Neural progenitor cell (in vitro differentiated cells): ENCODE results near the gene HNRNPCL1. TPM values are rescaled to one million over a fixed set of nuclear protein-coding genes. Genes with fewer than 3 reads are reported as not detected.

ENCODE experiments used
- total RNA-seq: library from RNA; depleted of rRNA; stranded (reverse); fragments of >200 nt; gene quantifications from 2 replicates; pipeline ENCODE4 v1.2.3, GENCODE V29; 2015; ENCODE audit warnings: low replicate concordance

HNRNPCL1 gene
- total RNA-seq, 1 donor from 2014 or later, result not detected

Other genes starting within 250 kb of the HNRNPCL1 start
- 2.5 and 4.3 TPM in 2 replicates for gene DHRS3, start 230.5 kb downstream of the HNRNPCL1 start, total RNA-seq
- not detected in 2 replicates for gene AADACL4, start 204.6 kb downstream of the HNRNPCL1 start, total RNA-seq
- not detected in 2 replicates for gene AADACL3, start 132.6 kb downstream of the HNRNPCL1 start, total RNA-seq
- not detected in 2 replicates for gene CFAP107, start 102.5 kb downstream of the HNRNPCL1 start, total RNA-seq
- gene PRAMEF12, start 75.0 kb downstream of the HNRNPCL1 start, total RNA-seq, result not detected in 2 replicates
- gene PRAMEF1, start 57.3 kb downstream of the HNRNPCL1 start, total RNA-seq, result not detected in 2 replicates
- gene PRAMEF11, start 17.3 kb downstream of the HNRNPCL1 start, total RNA-seq, result not detected in 2 replicates
- not detected in 2 replicates for gene PRAMEF2, start 8.4 kb upstream of the HNRNPCL1 start, total RNA-seq
- not detected in 2 replicates for gene PRAMEF4, start 37.5 kb upstream of the HNRNPCL1 start, total RNA-seq
- not detected in 2 replicates for gene PRAMEF10, start 49.5 kb upstream of the HNRNPCL1 start, total RNA-seq
- gene PRAMEF7, start 67.9 kb upstream of the HNRNPCL1 start, total RNA-seq, result not detected in 2 replicates
- gene PRAMEF6, start 98.9 kb upstream of the HNRNPCL1 start, total RNA-seq, result not detected in 2 replicates
- gene PRAMEF27, start 207.9 kb upstream of the HNRNPCL1 start, total RNA-seq, result not detected in 2 replicates
- not detected in 2 replicates for gene HNRNPCL3, start 212.0 kb upstream of the HNRNPCL1 start, total RNA-seq
- gene PRAMEF25, start 222.1 kb upstream of the HNRNPCL1 start, total RNA-seq, result not detected in 2 replicates